K562 (cell line): ENCODE measurements around the gene CCDC97. TPM values are rescaled to one million over a fixed set of nuclear protein-coding genes. Genes with fewer than 3 reads are reported as not detected.

Source experiments
- E2F3 ChIP-seq: fragments of 250-450 bp; sonication (Bioruptor Pico); IDR thresholded peaks from 2 replicates; pipeline ENCODE4 v1.4.0; 2020; ENCODE audit warnings: mild to moderate bottlenecking
- E4F1 ChIP-seq: fragments of 250-450 bp; sonication (Bioruptor Pico); IDR thresholded peaks from 2 replicates; pipeline ENCODE4 v1.5.0; 2021; ENCODE audit warnings: mild to moderate bottlenecking, borderline replicate concordance
- FOXJ2 ChIP-seq: fragments of 200-800 bp; sonication (Bioruptor generic); IDR thresholded peaks from 2 replicates; pipeline ENCODE4 v1.6.1; 2016; ENCODE audit warnings: missing genetic modification characterization, missing compliant biosample characterization
- HMGN3 ChIP-seq: IDR thresholded peaks from 2 replicates; pipeline ENCODE4 v1.6.1; 2011; ENCODE audit warnings: borderline replicate concordance, low read depth, mild to moderate bottlenecking, mixed read lengths, low read length; ENCODE audit not compliant: insufficient read length; ENCODE audit errors: extremely low read depth
- HNRNPK ChIP-seq: fragments of 200-400 bp; formaldehyde crosslinking; IDR thresholded peaks from one replicate; pipeline ENCODE4 v1.6.1; 2018; ENCODE audit warnings: mild to moderate bottlenecking, low read depth, low read length; ENCODE audit not compliant: poor library complexity, severe bottlenecking
- LCOR ChIP-seq: sonication (generic); formaldehyde crosslinking; IDR thresholded peaks from 2 replicates; pipeline ENCODE4 v1.8.0; 2022; ENCODE audit warnings: mild to moderate bottlenecking, missing genetic modification reagents
- NELFE ChIP-seq: IDR thresholded peaks from 2 replicates; pipeline ENCODE4 v1.6.1; 2011; ENCODE audit warnings: mild to moderate bottlenecking; ENCODE audit not compliant: insufficient read depth, insufficient read length
- NFIX ChIP-seq: fragments of 250-450 bp; sonication (Bioruptor Pico); IDR thresholded peaks from 2 replicates; pipeline ENCODE4 v1.4.0; 2020; ENCODE audit warnings: low read depth, mild to moderate bottlenecking, moderate library complexity
- ZBED1 ChIP-seq: IDR thresholded peaks from 2 replicates; pipeline ENCODE4 v1.6.1; 2014
- ZNF140 ChIP-seq: fragments of 250-450 bp; sonication (Bioruptor Pico); IDR thresholded peaks from 2 replicates; pipeline ENCODE4 v1.8.0; 2021; ENCODE audit warnings: moderate library complexity, mild to moderate bottlenecking, inconsistent platforms
- ZNF263 ChIP-seq: sonication (generic); formaldehyde crosslinking; IDR thresholded peaks from 2 replicates; pipeline ENCODE4 v1.8.0; 2022; ENCODE audit warnings: mild to moderate bottlenecking, missing genetic modification reagents, borderline replicate concordance
- ZNF431 ChIP-seq: sonication (generic); formaldehyde crosslinking; IDR thresholded peaks from 2 replicates; pipeline ENCODE4 v1.8.0; 2022; ENCODE audit warnings: mild to moderate bottlenecking, missing genetic modification reagents
- ZNF75A ChIP-seq: fragments of 450-650 bp; formaldehyde crosslinking; IDR thresholded peaks from 2 replicates; pipeline ENCODE4 v1.4.0; 2020; ENCODE audit warnings: mild to moderate bottlenecking
- polyA plus RNA-seq, 8 experiments: library from polyadenylated mRNA; depleted of rRNA in 4 of 8; stranded (reverse) in 5 of 8; unstranded in 3 of 8; fragments of >200 nt; fragmentation: Nextera tagmentation in 2 of 8; fragmentation: Illumina TruSeq in 1 of 8; extraction: Ambion mirVana in 2 of 8; extraction: Trizol in 1 of 8; gene quantifications; 2 replicates each; pipeline versions ENCODE4 v1.2.1 to v1.2.3, GENCODE V29; 2011 to 2014; ENCODE audit warnings: inconsistent platforms in 1 of 8, missing spikeins in 1 of 8
- total RNA-seq, 7 experiments: library from RNA; depleted of rRNA in 6 of 7; stranded (reverse); fragments of >200 nt in 6 of 7; fragmentation: Illumina TruSeq in 2 of 7; extraction: Trizol in 2 of 7; gene quantifications; 2 replicates each; pipeline versions ENCODE4 v1.2.1 to v1.2.3, GENCODE V29; 2011 to 2021; ENCODE audit warnings: low replicate concordance in 1 of 7
- TF ChIP-seq, protein P1 (sequence below): sonication (generic); formaldehyde crosslinking; IDR thresholded peaks from 2 replicates; pipeline ENCODE4 v1.8.0; 2023; ENCODE audit warnings: mild to moderate bottlenecking, missing genetic modification reagents
- TF ChIP-seq, protein P2 (sequence below), 2 experiments: fragments of 450-650 bp; IDR thresholded peaks; 2 replicates each; pipeline ENCODE4 v1.6.1; 2016; ENCODE audit warnings: mild to moderate bottlenecking in 2 of 2, borderline replicate concordance in 1 of 2, low read depth in 1 of 2, moderate library complexity in 1 of 2

Gene CCDC97
- total and polyA plus RNA-seq, 9 of the 15 experiments (the other 6 are each of a cell fraction or from before 2014, with no cell fraction given) = 0.60 to 16.5 (median 7.0) TPM

- TF ChIP-seq E4F1 (CRISPR knock-in tag) (no peak), ZNF140 (CRISPR knock-in tag) (no peak), FOXJ2 (peak; percentile 84), ZNF263 (peak; percentile 61; the same call in 1 of the 2 replicates), LCOR (CRISPR knock-in tag) (peak; percentile 79), HMGN3 (peak; percentile 98), ZBED1 (peak; percentile 55), NFIX (CRISPR knock-in tag) (no peak), NELFE (no peak), ZNF75A (CRISPR knock-in tag) (no peak), HNRNPK (no peak), E2F3 (no peak; the same call in 1 of the 2 replicates), ZNF431 (CRISPR knock-in tag) (0 out of 2 replicates have a peak, but pooled peaks have one; percentile 18)
- TF ChIP-seq, protein P1, sequence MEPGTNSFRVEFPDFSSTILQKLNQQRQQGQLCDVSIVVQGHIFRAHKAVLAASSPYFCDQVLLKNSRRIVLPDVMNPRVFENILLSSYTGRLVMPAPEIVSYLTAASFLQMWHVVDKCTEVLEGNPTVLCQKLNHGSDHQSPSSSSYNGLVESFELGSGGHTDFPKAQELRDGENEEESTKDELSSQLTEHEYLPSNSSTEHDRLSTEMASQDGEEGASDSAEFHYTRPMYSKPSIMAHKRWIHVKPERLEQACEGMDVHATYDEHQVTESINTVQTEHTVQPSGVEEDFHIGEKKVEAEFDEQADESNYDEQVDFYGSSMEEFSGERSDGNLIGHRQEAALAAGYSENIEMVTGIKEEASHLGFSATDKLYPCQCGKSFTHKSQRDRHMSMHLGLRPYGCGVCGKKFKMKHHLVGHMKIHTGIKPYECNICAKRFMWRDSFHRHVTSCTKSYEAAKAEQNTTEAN (CRISPR knock-in tag) = no peak
- TF ChIP-seq, protein P2, sequence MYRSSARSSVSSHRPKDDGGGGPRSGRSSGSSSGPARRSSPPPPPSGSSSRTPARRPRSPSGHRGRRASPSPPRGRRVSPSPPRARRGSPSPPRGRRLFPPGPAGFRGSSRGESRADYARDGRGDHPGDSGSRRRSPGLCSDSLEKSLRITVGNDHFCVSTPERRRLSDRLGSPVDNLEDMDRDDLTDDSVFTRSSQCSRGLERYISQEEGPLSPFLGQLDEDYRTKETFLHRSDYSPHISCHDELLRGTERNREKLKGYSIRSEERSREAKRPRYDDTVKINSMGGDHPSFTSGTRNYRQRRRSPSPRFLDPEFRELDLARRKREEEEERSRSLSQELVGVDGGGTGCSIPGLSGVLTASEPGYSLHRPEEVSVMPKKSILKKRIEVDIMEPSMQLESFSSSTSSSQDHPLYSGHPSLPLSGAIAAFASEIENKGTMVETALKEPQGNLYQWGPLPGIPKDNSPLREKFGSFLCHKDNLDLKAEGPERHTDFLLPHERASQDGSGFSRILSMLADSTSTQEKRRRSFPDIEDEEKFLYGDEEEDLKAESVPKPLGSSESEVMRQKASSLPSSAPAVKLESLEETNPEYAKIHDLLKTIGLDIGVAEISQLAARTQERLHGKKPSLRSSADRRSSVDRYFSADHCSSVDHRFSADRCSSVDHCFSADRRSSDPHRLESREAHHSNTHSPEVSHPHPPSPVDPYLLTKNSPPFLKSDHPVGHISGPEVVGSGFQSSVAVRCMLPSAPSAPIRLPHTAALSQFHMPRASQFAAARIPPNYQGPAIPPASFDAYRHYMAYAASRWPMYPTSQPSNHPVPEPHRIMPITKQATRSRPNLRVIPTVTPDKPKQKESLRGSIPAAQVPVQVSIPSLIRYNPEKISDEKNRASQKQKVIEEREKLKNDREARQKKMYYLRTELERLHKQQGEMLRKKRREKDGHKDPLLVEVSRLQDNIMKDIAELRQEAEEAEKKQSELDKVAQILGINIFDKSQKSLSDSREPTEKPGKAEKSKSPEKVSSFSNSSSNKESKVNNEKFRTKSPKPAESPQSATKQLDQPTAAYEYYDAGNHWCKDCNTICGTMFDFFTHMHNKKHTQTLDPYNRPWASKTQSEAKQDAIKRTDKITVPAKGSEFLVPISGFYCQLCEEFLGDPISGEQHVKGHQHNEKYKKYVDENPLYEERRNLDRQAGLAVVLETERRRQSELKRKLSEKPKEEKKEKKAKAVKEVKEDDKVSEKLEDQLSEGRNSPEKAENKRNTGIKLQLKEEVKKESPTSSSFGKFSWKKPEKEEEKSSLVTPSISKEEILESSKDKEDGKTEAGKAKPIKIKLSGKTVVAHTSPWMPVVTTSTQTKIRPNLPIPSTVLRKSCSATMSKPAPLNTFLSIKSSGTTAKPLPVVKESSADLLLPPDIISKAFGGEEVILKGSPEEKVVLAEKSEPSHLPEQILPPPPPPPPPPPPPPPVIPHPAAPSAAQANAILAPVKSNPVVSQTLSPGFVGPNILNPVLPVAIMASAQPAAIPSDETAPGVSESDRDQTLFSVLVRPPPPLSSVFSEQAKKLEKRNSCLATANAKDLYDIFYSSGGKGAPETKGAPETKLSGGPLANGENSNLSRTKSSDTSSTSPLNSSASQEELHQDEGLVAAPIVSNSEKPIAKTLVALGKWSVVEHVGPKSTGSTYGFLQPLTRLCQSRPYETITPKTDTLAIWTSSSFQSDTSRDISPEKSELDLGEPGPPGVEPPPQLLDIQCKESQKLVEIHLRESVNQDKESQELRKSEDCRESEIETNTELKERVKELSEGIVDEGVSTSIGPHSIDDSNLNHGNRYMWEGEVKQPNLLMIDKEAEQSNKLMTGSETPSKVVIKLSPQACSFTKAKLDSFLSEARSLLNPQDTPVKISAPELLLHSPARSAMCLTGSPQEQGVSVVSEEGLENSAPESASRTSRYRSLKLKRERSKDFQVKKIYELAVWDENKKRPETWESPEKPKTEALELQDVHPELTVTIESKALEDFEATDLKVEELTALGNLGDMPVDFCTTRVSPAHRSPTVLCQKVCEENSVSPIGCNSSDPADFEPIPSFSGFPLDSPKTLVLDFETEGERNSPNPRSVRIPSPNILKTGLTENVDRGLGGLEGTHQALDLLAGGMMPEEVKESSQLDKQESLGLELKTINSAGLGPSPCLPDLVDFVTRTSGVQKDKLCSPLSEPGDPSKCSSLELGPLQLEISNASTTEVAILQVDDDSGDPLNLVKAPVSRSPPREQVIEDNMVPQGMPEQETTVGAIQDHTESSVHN (IDR thresholded peaks at IDR 0.05; ENCODE audit: borderline replicate concordance in 1 of 2, low read depth in 1 of 2) = peak in 1 of 2 experiments; percentile 63; a peak in 2 of 4 replicates
Measured at GRCh38 chr19:41323430-41324125, 13.6 kb downstream of the CCDC97 start (continued).
